ENCODE measurements around the gene IRAK2.
"Not testable (repeated sequence)": the region's sequence is repeated elsewhere in the genome, so short reads cannot be mapped to it uniquely, and the experiment has no call there.

Gene IRAK2

DNA sequence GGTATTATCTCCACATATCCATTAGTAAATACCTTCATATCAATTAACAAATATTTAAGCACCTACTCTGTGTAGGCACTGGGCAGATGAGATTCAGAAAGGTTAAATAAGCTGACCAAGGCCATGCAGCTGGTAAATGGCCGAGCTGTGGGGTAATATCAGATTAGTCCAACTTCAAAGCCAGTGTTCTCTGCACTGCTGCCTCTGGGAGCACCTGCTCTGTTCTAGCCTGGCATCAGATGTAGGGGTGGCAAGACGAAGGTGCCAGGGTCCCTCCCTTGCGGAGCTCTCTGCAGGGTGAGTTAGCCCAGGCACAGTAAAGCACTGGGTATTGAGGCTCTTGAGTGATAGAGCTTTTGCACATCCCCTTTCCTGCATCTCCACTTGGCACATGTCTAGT is 89.0 kb downstream of the IRAK2 start:
- DNase-seq (ENCODE audit: low read depth) = no peak

GRCh38 chr3:10255835-10256234 is 91.1 kb downstream of the IRAK2 start:
- DNase-seq (ENCODE audit: low read depth) = no peak

- no peak for DNase-seq (ENCODE audit: low read depth)
Measured at GRCh38 chr3:10259036-10259435, 94.3 kb downstream of the IRAK2 start.

- DNase-seq (ENCODE audit: low read depth) = no peak
Measured at GRCh38 chr3:10259798-10260197, 95.1 kb downstream of the IRAK2 start.

- DNase-seq (ENCODE audit: low read depth) = no peak
Measured at GRCh38 chr3:10260211-10260701, 95.5 kb downstream of the IRAK2 start.

DNA sequence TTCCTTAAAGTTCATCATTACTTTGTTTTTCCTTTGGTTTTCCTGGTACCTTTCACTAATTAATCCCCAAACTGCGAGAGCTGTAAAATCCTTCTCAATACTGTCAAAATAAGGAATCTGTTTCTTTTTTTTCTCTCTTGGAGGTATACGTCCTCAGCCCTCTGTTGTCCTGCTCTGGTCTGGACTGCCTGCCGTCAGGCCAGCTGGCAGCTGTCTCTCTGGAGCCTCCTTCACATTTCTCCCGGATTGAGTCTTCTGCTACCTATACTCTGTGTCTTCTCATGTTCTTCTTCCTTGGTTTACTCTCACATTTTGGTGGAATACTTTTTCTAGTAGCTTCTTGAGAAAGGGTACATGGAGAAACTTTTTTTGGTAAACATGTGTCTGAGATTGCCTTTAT is 97.3 kb downstream of the IRAK2 start:
- DNase-seq (ENCODE audit: low read depth) = no peak

GRCh38 chr3:10263646-10264363 is 99.1 kb downstream of the IRAK2 start:
- peak; percentile 52 for DNase-seq (ENCODE audit: low read depth)

DNA sequence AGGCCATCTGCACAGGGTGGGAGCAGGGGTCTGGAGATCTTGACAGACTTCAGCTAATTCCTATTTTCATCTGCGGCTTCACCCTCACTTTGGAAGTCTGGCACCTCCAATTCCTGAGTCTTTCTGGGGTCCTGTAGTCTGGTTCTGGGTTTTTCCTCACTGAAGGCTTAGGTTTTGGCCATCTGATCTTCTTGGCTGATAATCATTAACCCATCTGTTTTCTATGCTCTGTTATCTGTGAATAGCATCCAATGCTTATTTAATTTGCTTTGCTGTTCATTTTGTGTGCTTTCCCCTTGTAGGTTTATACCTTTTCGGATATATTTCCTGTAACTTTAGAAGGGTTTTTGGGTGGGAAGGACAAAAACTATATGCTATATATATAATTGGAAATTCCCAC is 101.1 kb downstream of the IRAK2 start:
- DNase-seq (ENCODE audit: low read depth) = no peak

DNA sequence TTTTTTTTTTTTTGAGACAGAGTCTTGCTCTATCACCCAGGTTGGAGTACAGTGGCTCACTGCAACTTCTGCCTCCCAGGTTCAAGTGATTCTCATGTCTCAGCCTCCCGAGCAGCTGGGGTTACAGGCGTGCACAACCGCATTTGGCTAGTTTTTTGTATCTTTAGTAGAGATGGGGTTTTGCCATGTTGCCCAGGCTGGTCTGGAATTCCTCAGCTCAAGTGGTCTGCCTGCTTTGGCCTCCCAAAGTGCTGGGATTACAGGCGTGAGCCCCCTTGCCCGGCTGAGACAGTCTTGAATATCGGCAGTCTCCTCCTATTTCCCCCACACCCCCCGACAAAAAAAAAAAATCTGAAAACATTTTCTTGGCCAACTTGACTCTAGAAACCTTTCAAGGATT is 102.2 kb downstream of the IRAK2 start:
- not testable (repeated sequence) for DNase-seq (ENCODE audit: low read depth)

GRCh38 chr3:10268116-10268515 is 103.4 kb downstream of the IRAK2 start:
- no peak for DNase-seq (ENCODE audit: low read depth)

DNA sequence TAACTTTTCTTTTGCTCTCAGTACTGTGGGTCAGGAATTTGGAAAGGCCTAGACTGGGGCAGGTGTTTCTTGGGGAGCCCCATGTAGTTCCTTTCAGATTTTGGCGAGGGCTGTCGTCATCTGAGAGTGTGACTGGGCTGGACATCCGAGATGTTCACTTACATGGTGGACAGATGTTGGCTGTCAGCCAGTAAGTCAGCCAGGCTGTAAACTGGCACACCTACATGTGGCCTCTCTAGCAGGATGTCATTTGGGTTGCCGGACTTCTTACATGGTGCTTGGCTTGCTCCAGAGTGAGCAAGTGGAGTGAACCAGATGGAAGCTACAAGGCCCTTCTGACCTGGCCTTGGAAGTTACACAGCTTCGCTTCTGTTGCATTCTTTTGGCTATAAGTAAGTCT is 104.2 kb downstream of the IRAK2 start:
- DNase-seq (ENCODE audit: low read depth) = no peak

DNA sequence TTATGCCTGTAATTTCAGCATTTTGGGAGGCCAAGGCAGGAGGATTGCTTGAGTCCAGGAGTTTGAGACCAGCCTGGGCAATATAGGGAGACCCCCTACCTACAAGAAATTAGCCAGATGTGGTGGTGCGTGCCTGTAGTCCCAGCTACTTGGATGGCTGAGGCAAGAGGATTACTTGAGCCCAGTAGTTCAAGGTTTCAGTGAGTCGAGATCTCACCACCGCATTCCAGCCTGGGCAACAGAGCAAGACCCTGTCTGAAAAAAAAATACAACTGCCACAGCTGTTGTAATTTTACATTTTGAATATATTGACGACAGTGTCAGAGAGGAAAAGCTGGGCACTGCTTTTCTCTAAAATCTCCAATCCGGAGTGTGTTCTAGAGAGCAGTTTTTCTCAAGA is 104.7 kb downstream of the IRAK2 start:
- no peak for DNase-seq (ENCODE audit: low read depth)

- not testable (repeated sequence) for DNase-seq (ENCODE audit: low read depth)
Measured at GRCh38 chr3:10272476-10272875, 107.8 kb downstream of the IRAK2 start.

GRCh38 chr3:10272977-10273376 is 108.3 kb downstream of the IRAK2 start:
- DNase-seq (ENCODE audit: low read depth) = no peak

GRCh38 chr3:10273702-10274305 is 109.1 kb downstream of the IRAK2 start:
- no peak for DNase-seq (ENCODE audit: low read depth)

- DNase-seq (ENCODE audit: low read depth) = no peak
Measured at GRCh38 chr3:10274601-10275000, 109.9 kb downstream of the IRAK2 start.

GRCh38 chr3:10277115-10277625 is 112.5 kb downstream of the IRAK2 start:
- DNase-seq (ENCODE audit: low read depth) = no peak

GRCh38 chr3:10278501-10278900 is 113.8 kb downstream of the IRAK2 start:
- DNase-seq (ENCODE audit: low read depth) = no peak

DNA sequence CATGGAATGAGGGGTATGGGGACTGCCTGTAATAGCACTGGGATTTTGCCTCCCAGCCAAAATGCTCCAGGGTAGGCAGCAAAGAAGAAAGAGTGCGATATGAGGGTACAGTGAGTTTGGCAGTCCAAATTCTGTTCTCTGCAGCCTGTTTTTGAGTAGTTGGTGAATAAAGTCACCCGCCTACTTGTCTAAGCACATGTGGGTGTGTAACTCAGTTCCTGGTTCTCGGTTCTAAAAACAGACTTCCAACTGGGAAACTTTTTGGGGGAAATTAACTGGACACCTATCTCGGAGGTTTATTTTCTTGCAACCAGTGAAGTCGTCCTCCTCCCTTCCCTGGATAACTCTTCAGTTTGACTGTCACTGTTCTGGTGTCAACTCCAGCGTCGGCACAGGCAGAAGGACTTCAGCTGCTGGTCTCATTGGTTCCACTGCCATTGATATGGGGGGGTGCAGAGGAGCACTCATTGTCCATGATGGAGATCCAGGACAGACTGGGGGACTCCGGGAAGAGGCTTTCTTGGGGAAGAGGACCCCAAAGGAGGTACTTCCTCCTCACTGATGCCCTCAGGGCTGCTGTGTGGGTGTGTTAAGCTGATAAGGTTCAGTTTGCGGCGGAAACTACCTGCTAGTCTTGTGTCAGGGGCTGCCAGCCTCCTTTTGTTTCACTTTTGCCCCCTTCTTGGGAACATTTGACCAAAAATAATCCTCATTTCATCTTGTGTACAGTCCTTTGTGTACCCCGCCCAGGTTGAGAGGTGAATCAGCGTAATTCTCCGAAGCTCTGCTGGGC is 114.9 kb downstream of the IRAK2 start:
- no peak for DNase-seq (ENCODE audit: low read depth)

GRCh38 chr3:10280177-10280529 is 115.4 kb downstream of the IRAK2 start:
- no peak for DNase-seq (ENCODE audit: low read depth)

- DNase-seq (ENCODE audit: low read depth) = no peak
Measured at GRCh38 chr3:10280571-10280970, 115.9 kb downstream of the IRAK2 start.

DNA sequence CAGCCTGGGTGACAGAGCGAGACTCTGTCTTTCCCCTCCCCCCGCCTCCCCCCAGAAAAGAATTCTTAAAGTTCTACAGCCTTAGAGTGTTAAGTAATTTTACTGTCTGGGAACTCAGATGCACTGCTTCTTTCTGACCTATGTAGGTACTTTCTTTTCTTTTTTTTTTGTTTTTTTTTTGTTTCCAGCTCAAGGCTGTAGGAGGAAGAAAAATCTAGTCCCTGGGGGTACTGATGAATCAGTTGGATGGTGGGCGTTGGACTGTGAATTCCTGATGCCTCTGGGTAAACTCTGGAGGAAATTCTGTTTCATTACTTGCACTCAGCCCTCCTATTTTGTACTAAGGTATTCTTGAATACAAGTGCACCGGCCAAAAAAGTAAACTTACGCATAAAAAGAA is 117.2 kb downstream of the IRAK2 start:
- no peak for DNase-seq (ENCODE audit: low read depth)

DNA sequence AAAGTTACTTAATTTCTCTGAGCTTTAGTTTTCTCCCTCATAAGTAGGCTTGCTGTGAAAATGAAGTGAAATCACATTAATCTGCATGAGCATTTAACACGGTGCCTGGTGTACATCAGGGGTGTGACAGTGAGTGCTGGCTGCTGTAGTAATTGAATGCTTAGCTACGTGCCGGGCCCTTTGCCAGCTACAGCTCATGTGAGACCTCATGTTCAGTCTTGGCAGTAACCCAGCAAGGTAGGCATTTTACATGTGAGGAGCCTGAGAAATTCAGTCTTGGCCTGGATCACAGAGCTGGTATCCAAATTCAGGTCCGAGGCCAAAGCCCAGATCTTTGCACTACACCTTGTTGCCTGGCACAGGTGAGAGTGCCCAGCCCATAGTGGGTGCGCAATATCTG is 118.9 kb downstream of the IRAK2 start:
- DNase-seq (ENCODE audit: low read depth) = no peak

All from stimulated activated CD8-positive, alpha-beta memory T cell treated with anti-CD3 and anti-CD28 coated beads, Interleukin-4, amount 100 ng/mL, for 24 hours (primary cell).